Measurements from ENCODE around the gene AURKAIP1. TPM values are rescaled to one million over a fixed set of nuclear protein-coding genes. Genes with fewer than 3 reads are reported as not detected.

The AURKAIP1 gene
- total RNA-seq, 4 donors from 2014 or later, result 98.4 to 152 (median 117) TPM

- intact Hi-C loops (cut with DNase I), result no loop called here
- H3K27ac ChIP-seq (replicated peaks in 1 of 4), result no peak overlapping the region
- WGBS, result 93% methylated on average over 11 of the region's 18 CpGs
- no peaks in the 10 kb centered on the region for H3K9me3 ChIP-seq
- no peaks in the 10 kb centered on the region for H3K27me3 ChIP-seq
- no peak overlapping the region for H3K4me3 ChIP-seq
- DNase-seq (ENCODE audit: extremely low spot score), result no peak
- peaks cover 27 to 50% (median 46%) of the 10 kb centered on the region in 4 donors for H3K36me3 ChIP-seq
- TF ChIP-seq EP300 (IDR thresholded peaks at IDR 0.05) (no peak), POLR2AphosphoS5 (IDR thresholded peaks at IDR 0.05) (no peak), POLR2A (IDR thresholded peaks at IDR 0.05; ENCODE audit: low read depth) (no peak)
- TF ChIP-seq, protein P1, sequence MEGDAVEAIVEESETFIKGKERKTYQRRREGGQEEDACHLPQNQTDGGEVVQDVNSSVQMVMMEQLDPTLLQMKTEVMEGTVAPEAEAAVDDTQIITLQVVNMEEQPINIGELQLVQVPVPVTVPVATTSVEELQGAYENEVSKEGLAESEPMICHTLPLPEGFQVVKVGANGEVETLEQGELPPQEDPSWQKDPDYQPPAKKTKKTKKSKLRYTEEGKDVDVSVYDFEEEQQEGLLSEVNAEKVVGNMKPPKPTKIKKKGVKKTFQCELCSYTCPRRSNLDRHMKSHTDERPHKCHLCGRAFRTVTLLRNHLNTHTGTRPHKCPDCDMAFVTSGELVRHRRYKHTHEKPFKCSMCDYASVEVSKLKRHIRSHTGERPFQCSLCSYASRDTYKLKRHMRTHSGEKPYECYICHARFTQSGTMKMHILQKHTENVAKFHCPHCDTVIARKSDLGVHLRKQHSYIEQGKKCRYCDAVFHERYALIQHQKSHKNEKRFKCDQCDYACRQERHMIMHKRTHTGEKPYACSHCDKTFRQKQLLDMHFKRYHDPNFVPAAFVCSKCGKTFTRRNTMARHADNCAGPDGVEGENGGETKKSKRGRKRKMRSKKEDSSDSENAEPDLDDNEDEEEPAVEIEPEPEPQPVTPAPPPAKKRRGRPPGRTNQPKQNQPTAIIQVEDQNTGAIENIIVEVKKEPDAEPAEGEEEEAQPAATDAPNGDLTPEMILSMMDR (IDR thresholded peaks at IDR 0.05), result no peak
- peaks cover 32 to 44% (median 36%) of the 10 kb centered on the region in 4 donors for H3K4me1 ChIP-seq
Observed at GRCh38 chr1:1342584-1343115, 32.4 kb downstream of the AURKAIP1 start.

GRCh38 chr1:1342061-1342562, 32.9 kb downstream of the AURKAIP1 start:
- Histone ChIP-seq H3K4me3 (no peak overlapping the region), H3K27me3 (no peaks in the 10 kb centered on the region), H3K9me3 (no peaks in the 10 kb centered on the region), H3K4me1 (peaks cover 27 to 39% (median 31%) of the 10 kb centered on the region in 4 donors), H3K27ac (replicated peaks in 1 of 4) (no peak overlapping the region), H3K36me3 (peaks cover 27 to 56% (median 51%) of the 10 kb centered on the region in 4 donors)
- TF ChIP-seq POLR2A (IDR thresholded peaks at IDR 0.05; ENCODE audit: low read depth), result no peak
- TF ChIP-seq, protein P1 (IDR thresholded peaks at IDR 0.05), result no peak
- no peak for TF ChIP-seq EP300 (IDR thresholded peaks at IDR 0.05)
- no peak for TF ChIP-seq POLR2AphosphoS5 (IDR thresholded peaks at IDR 0.05)
- WGBS, result 98% methylated on average over 15 of the region's 28 CpGs
- DNase-seq (ENCODE audit: extremely low spot score), result no peak
- intact Hi-C loops (cut with DNase I), result no loop called here

- H3K36me3 ChIP-seq, result peaks cover 27 to 61% (median 57%) of the 10 kb centered on the region in 4 donors
- intact Hi-C loops (cut with DNase I), result no loop called here
- WGBS, result 79% methylated on average over 6 of the region's 17 CpGs
Observed at GRCh38 chr1:1341549-1342021, 33.4 kb downstream of the AURKAIP1 start.

GRCh38 chr1:1340791-1341548, 34.0 kb downstream of the AURKAIP1 start:
- H3K36me3 ChIP-seq, result peaks cover 27 to 67% (median 63%) of the 10 kb centered on the region in 4 donors

More at GRCh38 chr1:1341549-1342021, 33.4 kb downstream of the AURKAIP1 start:
- no peak overlapping the region for H3K27ac ChIP-seq (replicated peaks in 1 of 4)
- no peaks in the 10 kb centered on the region for H3K9me3 ChIP-seq
- H3K4me1 ChIP-seq, result peaks cover 22 to 34% (median 26%) of the 10 kb centered on the region in 4 donors
- TF ChIP-seq POLR2AphosphoS5 (IDR thresholded peaks at IDR 0.05) (no peak), EP300 (IDR thresholded peaks at IDR 0.05) (no peak), POLR2A (IDR thresholded peaks at IDR 0.05; ENCODE audit: low read depth) (no peak)
- TF ChIP-seq, protein P1 (IDR thresholded peaks at IDR 0.05), result no peak
- no peaks in the 10 kb centered on the region for H3K27me3 ChIP-seq
- no peak overlapping the region for H3K4me3 ChIP-seq
- no peak for DNase-seq (ENCODE audit: extremely low spot score)

More at GRCh38 chr1:1340791-1341548, 34.0 kb downstream of the AURKAIP1 start:
- 91% methylated on average over 36 of the region's 36 CpGs for WGBS
- no peak for DNase-seq (ENCODE audit: extremely low spot score)
- no peaks in the 10 kb centered on the region for H3K9me3 ChIP-seq
- intact Hi-C loops (cut with DNase I), result no loop called here
- no peak overlapping the region for H3K27ac ChIP-seq (replicated peaks in 1 of 4)
- no peak overlapping the region for H3K4me3 ChIP-seq
- no peak for TF ChIP-seq EP300 (IDR thresholded peaks at IDR 0.05)
- TF ChIP-seq, protein P1 (IDR thresholded peaks at IDR 0.05), result no peak
- TF ChIP-seq POLR2A (IDR thresholded peaks at IDR 0.05; ENCODE audit: low read depth), result no peak
- no peak for TF ChIP-seq POLR2AphosphoS5 (IDR thresholded peaks at IDR 0.05)
- H3K27me3 ChIP-seq, result no peaks in the 10 kb centered on the region
- peaks cover 16 to 27% (median 20%) of the 10 kb centered on the region in 4 donors for H3K4me1 ChIP-seq
